ENCODE data around the gene GPR37L1. TPM values are rescaled to one million over a fixed set of nuclear protein-coding genes. Genes with fewer than 3 reads are reported as not detected.
A peak's percentile ranks its signal among the peaks of the same experiment; 100 is the strongest.
"Not testable (repeated sequence)": the region's sequence is repeated elsewhere in the genome, so short reads cannot be mapped to it uniquely, and the experiment has no call there.

GPR37L1 gene
- total RNA-seq, 6 experiments from 2014 or later = not detected

- peaks cover 32% of the 10 kb centered on the region for H3K27me3 Mint-ChIP-seq (ENCODE audit: insufficient read depth)
- no peak overlapping the region for H3K27ac Mint-ChIP-seq
- TF ChIP-seq CTCF (IDR thresholded peaks at IDR 0.05) = no peak
- peaks cover 8% of the 10 kb centered on the region for H3K4me1 Mint-ChIP-seq (ENCODE audit: low read depth)
- H3K9me3 Mint-ChIP-seq = no peaks in the 10 kb centered on the region
- no peak overlapping the region for H3K4me3 Mint-ChIP-seq
- no peak for DNase-seq
- H3K36me3 Mint-ChIP-seq (ENCODE audit: low read depth) = no peaks in the 10 kb centered on the region
These were observed 43.5 kb downstream of the GPR37L1 start for GRCh38 chr1:202165942-202166843.

DNA sequence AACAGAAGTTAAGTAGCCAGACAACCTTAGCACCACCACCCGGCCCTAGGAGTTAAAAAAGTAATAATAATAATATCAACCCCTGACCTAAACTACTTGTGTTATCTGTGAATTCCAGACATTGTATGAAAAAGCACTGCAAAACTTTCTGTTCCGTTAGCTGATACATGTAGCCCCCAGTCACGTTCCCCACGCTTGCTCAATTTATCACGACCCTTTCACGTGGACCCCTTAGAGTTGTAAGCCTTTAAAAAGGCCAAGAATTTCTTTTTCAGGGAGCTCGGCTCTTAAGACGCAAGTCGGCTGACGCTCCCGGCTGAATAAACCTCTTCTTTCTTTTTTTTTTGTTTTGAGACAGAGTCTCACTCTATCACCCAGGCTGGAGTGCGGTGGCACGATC lies 44.3 kb downstream of the GPR37L1 start:
- not testable (repeated sequence) for H3K4me1 Mint-ChIP-seq (ENCODE audit: low read depth); H3K36me3 Mint-ChIP-seq (ENCODE audit: low read depth); H3K27ac Mint-ChIP-seq; H3K4me3 Mint-ChIP-seq; H3K9me3 Mint-ChIP-seq; DNase-seq
- H3K27me3 Mint-ChIP-seq (ENCODE audit: insufficient read depth) = peaks cover 27% of the 10 kb centered on the region

GRCh38 chr1:202167708-202168415 lies 45.1 kb downstream of the GPR37L1 start:
- peak overlapping the region; percentile 67 for H3K4me3 Mint-ChIP-seq
- no peaks in the 10 kb centered on the region for H3K36me3 Mint-ChIP-seq (ENCODE audit: low read depth)
- peak; percentile 27 for DNase-seq
- H3K27ac Mint-ChIP-seq = no peak overlapping the region
- H3K4me1 Mint-ChIP-seq (ENCODE audit: low read depth) = peaks cover 8% of the 10 kb centered on the region
- TF ChIP-seq CTCF (IDR thresholded peaks at IDR 0.05) = no peak
- no peaks in the 10 kb centered on the region for H3K9me3 Mint-ChIP-seq
- H3K27me3 Mint-ChIP-seq (ENCODE audit: insufficient read depth) = peaks cover 26% of the 10 kb centered on the region

- H3K4me1 Mint-ChIP-seq (ENCODE audit: low read depth) = peaks cover 8% of the 10 kb centered on the region
- no peak overlapping the region for H3K4me3 Mint-ChIP-seq
- DNase-seq = no peak
- no peaks in the 10 kb centered on the region for H3K36me3 Mint-ChIP-seq (ENCODE audit: low read depth)
- H3K9me3 Mint-ChIP-seq = no peaks in the 10 kb centered on the region
- peaks cover 22% of the 10 kb centered on the region for H3K27me3 Mint-ChIP-seq (ENCODE audit: insufficient read depth)
- TF ChIP-seq CTCF (IDR thresholded peaks at IDR 0.05) = no peak
- no peak overlapping the region for H3K27ac Mint-ChIP-seq
These were observed 46.1 kb downstream of the GPR37L1 start for GRCh38 chr1:202168861-202169260.

GRCh38 chr1:202170726-202171125 lies 48.0 kb downstream of the GPR37L1 start:
- no peak for TF ChIP-seq CTCF (IDR thresholded peaks at IDR 0.05)
- no peak for DNase-seq
- Mint-ChIP-seq H3K4me3 (no peak overlapping the region), H3K9me3 (no peaks in the 10 kb centered on the region), H3K27ac (no peak overlapping the region), H3K4me1 (ENCODE audit: low read depth) (peaks cover 8% of the 10 kb centered on the region), H3K27me3 (ENCODE audit: insufficient read depth) (peaks cover 18% of the 10 kb centered on the region), H3K36me3 (ENCODE audit: low read depth) (no peaks in the 10 kb centered on the region)
